Measurements from ENCODE around the gene C1orf74. TPM values are rescaled to one million over a fixed set of nuclear protein-coding genes. Genes with fewer than 3 reads are reported as not detected.
"Not testable (repeated sequence)": the region's sequence is repeated elsewhere in the genome, so short reads cannot be mapped to it uniquely, and the experiment has no call there.

Gene C1orf74
- total RNA-seq, 1 donor = 1.0 TPM

DNA sequence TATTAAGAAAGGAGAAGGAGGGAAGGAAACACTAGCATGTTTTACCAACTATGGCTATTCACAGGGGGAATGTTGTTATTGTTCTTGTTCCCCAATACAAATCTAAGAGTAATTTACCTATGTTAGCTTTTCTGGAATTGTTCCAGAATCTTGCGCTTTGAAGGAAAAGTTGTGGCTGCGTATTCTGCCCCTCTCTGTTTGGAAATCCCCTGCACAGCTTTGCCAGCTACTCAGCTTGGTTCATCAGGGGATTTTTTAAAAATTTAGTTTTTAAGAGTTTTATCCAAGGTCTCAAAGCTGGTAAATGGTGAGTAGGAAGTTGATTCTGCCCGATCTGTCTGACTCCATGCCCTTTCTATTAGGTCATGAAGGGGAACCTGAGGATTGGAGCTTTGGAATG, 31.1 kb upstream of the C1orf74 start:
- H3K4me3 ChIP-seq (ENCODE audit: low read length) = no peak overlapping the region

DNA sequence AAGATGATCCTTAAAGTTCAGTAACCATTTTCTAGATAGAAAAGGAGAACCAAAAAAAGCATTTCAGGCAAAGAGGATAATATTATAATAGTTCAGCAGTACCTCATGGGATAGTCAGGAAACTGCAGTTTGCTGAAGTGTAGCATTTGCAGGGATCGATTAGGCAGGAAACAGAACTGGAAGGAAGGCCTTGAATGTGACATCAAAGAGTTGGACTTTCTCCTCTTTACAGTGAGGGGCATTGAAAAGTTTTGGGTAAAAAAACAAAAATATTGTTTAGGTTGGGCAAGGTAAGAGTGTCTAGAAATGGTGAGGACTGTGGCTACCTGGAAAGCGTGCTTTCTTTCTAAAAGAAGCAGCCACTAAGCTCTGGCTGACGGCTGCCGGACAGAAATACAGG, 29.5 kb upstream of the C1orf74 start:
- H3K4me1 ChIP-seq (ENCODE audit: insufficient read depth, low read length) = no peaks in the 10 kb centered on the region
- H3K4me3 ChIP-seq (ENCODE audit: low read length) = no peak overlapping the region
- no peaks in the 10 kb centered on the region for H3K9me3 ChIP-seq (ENCODE audit: low read depth, low read length)
- peaks cover 2% of the 10 kb centered on the region for H3K27me3 ChIP-seq (ENCODE audit: insufficient read depth, low read length)

More for the DNA sequence above, 31.1 kb upstream of the C1orf74 start:
- no peaks in the 10 kb centered on the region for H3K9me3 ChIP-seq (ENCODE audit: low read depth, low read length)
- H3K4me1 ChIP-seq (ENCODE audit: insufficient read depth, low read length) = no peaks in the 10 kb centered on the region
- peaks cover 10% of the 10 kb centered on the region for H3K27me3 ChIP-seq (ENCODE audit: insufficient read depth, low read length)

DNA sequence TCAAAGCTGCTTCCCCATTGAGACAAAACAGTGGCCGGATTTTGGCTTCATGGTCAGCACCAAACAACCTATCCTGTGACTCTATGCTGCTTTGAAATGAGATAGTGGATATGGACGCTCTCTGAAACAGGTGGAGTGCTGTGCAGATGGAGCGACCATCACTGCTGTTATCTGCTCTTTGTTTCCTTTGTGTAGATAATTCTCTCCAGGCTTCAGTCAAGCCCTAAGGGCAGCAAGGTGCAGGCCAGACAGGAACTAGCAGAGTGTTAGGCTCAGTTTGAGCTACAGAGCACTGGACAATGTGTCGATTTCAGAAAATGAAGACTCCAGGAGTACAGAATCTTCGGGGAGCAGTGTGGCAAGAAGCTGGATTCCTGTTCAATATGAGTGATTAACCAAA, 26.4 kb upstream of the C1orf74 start:
- Histone ChIP-seq H3K27me3 (ENCODE audit: insufficient read depth, low read length) (no peaks in the 10 kb centered on the region), H3K4me1 (ENCODE audit: insufficient read depth, low read length) (peaks cover 11% of the 10 kb centered on the region), H3K4me3 (ENCODE audit: low read length) (no peak overlapping the region), H3K9me3 (ENCODE audit: low read depth, low read length) (no peaks in the 10 kb centered on the region)

DNA sequence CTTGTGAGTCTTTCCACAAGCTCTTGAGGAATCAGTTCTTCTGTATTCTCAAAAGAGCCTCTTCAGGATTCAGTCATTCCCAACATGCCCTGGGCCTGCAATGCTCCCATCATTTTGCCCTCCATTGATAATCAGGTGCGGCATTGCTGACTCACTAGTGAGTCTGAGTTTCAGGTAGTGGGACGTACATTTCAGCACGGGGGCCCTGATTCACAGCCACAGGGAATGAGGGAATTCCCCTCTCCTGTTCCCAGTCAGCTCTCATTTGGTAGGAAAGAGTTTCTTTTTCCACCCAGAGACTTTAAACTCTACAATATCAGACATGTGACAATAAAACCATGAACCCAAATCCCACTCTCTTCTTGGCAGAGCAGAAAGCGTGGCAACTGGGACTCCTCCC, 25.3 kb upstream of the C1orf74 start:
- Histone ChIP-seq H3K27me3 (ENCODE audit: insufficient read depth, low read length) (peaks cover under 1% of the 10 kb centered on the region), H3K4me1 (ENCODE audit: insufficient read depth, low read length) (peaks cover 18% of the 10 kb centered on the region), H3K4me3 (ENCODE audit: low read length) (no peak overlapping the region), H3K9me3 (ENCODE audit: low read depth, low read length) (no peaks in the 10 kb centered on the region)

DNA sequence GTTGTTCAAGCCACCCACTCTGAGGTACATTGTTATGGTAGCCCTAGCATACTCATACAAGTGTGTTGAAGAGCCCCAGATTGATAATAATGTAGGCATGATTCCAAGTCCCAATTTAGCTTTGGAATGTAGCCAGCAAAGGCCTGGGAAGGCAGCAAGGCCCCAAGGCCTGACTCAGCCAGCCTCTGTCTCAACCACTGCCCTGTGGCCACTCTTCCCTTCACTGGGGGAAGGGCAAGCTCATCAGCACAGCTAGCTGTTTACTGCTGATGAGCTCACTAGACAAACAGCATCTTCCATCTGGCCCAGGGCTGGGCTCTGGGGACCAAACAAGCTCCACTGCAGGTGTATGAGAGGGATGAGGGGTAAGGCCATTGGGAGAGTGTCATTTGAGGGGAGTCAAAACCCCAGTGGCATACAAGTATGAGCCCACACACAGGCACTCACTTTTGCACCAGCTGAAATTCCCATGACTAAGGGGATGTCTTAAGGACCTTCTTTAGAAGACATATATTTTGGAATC, 23.8 kb upstream of the C1orf74 start:
- no peaks in the 10 kb centered on the region for H3K9me3 ChIP-seq (ENCODE audit: low read depth, low read length)
- peaks cover 18% of the 10 kb centered on the region for H3K4me1 ChIP-seq (ENCODE audit: insufficient read depth, low read length)
- no peak overlapping the region for H3K4me3 ChIP-seq (ENCODE audit: low read length)
- H3K27me3 ChIP-seq (ENCODE audit: insufficient read depth, low read length) = peaks cover 3% of the 10 kb centered on the region

DNA sequence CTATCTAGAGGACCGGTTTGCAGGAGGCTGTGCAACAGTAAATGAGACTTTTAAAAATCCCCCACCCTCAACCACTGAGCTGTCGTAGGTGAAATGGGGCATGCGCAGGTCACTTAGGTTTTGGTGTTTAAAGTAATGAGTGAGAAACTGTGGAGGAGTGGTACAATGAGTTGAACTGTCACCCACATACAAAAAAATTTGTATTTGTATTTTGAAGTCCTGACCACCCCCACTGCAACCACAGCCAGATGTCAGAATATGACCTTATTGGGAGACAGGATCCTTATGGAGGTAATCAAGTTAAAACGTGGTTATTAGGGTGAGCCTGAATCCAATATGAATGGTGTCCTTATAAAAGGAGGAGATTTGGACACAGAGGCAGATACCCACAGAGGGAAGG, 23.1 kb upstream of the C1orf74 start:
- H3K9me3 ChIP-seq (ENCODE audit: low read depth, low read length) = no peaks in the 10 kb centered on the region
- peaks cover 3% of the 10 kb centered on the region for H3K27me3 ChIP-seq (ENCODE audit: insufficient read depth, low read length)
- H3K4me3 ChIP-seq (ENCODE audit: low read length) = no peak overlapping the region
- peaks cover 18% of the 10 kb centered on the region for H3K4me1 ChIP-seq (ENCODE audit: insufficient read depth, low read length)

DNA sequence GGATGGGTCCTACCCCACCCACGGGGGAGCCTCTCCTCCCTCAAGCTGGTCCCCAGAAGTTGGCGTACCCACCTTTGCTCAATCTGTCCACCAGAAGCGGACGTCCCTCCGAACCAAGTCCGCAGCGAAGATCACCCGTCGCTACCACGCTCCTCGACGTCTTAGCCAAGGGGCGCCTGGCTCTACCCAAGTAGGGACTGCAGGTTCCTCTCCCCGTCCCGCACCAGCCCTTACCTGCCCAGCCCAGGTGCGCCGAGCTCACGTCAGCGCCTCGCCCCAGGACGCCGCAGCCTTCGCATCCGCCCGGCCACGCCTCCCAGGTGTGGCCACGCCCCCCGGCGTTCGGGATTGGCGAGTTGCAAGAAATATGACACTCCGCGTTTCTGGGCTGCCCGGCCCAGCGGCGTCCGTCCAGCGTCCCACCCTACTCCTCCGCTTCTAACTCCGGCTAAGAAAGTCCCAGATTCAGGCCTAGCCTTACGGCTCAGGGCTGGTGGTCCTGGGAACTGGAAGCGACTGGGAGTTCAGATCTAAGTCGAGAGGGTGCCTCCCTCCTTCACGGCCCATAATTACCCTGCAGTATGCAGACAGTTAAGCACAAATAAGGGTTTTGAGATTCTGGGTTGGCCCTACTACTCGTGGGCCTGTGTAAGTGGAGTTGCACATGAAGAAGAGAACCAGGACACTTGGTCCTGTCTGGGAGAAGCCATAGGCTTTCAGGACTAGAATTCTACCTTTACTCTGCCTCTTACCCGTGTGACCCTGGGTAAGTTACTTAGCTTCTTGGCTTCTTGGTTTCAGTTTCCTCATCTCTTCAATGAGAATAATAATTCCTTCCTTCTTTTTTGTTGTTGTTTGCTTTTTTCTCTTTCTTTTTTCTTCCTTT, 21.8 kb upstream of the C1orf74 start, which contains the start of gene IRF6:
Gene IRF6, minus strand, starts transcription at position 268 of the 886 bp plus-strand sequence. CDS start 4,729 bp downstream, outside the sequence.
- H3K9me3 ChIP-seq (ENCODE audit: low read depth, low read length) = no peaks in the 10 kb centered on the region
- H3K4me3 ChIP-seq (ENCODE audit: low read length) = peak within 1 kb of the TSS; percentile 50
- H3K27me3 ChIP-seq (ENCODE audit: insufficient read depth, low read length) = peaks cover 3% of the 10 kb centered on the region
- H3K4me1 ChIP-seq (ENCODE audit: insufficient read depth, low read length) = peaks cover 18% of the 10 kb centered on the region

DNA sequence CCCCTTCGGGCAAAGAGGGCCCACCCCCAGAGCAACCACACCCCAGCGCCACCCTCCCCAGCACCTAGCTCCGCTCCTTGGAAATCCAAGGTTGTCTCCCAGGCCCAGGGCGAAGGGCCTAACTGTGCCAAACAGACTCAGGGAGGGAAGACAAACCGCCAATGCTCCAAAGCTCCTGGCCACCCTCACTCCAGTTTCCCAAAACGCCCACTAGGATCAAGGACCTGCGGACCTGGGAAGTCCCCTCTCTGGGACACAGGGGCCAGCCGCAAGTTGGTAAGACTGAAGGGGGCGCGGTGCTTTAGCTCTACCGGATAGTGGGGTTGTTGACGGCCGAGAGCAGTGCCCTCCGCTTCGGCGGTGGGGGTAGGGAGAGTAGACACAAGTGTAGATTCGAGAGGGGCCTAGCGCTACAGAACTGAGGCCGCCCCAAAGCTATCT, 21.0 kb upstream of the C1orf74 start:
- Histone ChIP-seq H3K27me3 (ENCODE audit: insufficient read depth, low read length) (peaks cover 5% of the 10 kb centered on the region), H3K9me3 (ENCODE audit: low read depth, low read length) (no peaks in the 10 kb centered on the region), H3K4me1 (ENCODE audit: insufficient read depth, low read length) (peaks cover 18% of the 10 kb centered on the region), H3K4me3 (ENCODE audit: low read length) (no peak overlapping the region)

DNA sequence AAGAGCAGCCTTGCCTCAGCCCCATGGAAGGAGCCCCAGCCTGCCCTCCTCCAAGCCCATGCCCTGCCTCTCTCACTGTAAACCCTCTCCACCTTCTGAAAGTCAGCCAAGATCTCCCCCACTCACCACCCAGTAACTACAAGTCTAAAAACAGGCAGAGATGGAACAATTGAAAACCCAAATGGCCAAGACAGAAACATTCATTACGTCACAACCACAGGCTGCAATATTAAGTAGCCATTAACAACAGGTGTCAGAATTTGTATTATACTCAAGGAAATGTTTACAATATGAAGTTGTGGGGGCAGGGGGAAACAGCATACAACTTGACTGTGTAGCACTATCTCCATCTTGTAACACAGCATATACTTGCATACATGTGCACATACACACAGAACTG, 19.2 kb upstream of the C1orf74 start:
- H3K4me3 ChIP-seq (ENCODE audit: low read length) = no peak overlapping the region
- peaks cover 18% of the 10 kb centered on the region for H3K4me1 ChIP-seq (ENCODE audit: insufficient read depth, low read length)
- H3K27me3 ChIP-seq (ENCODE audit: insufficient read depth, low read length) = peaks cover 5% of the 10 kb centered on the region
- H3K9me3 ChIP-seq (ENCODE audit: low read depth, low read length) = no peaks in the 10 kb centered on the region

DNA sequence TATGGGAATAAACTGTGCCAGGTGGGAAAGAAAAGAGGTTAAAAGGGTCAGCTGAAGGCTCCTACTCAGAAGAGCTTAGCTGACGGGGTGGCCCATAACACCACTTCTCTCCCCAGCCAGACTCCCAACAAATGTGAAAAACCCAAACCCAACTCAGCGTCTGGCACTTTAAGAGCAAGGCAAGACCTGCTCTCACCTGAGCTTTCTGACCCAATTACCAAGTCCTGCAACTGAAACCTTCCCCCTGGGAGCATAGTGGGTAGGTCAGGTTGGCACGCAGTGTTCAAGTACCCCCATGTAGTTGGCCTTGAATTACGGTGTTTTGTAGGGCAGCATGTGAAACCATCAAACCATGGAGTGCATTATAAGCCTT, 18.4 kb upstream of the C1orf74 start:
- peaks cover 18% of the 10 kb centered on the region for H3K4me1 ChIP-seq (ENCODE audit: insufficient read depth, low read length)
- no peak overlapping the region for H3K4me3 ChIP-seq (ENCODE audit: low read length)
- peaks cover 5% of the 10 kb centered on the region for H3K27me3 ChIP-seq (ENCODE audit: insufficient read depth, low read length)
- no peaks in the 10 kb centered on the region for H3K9me3 ChIP-seq (ENCODE audit: low read depth, low read length)

DNA sequence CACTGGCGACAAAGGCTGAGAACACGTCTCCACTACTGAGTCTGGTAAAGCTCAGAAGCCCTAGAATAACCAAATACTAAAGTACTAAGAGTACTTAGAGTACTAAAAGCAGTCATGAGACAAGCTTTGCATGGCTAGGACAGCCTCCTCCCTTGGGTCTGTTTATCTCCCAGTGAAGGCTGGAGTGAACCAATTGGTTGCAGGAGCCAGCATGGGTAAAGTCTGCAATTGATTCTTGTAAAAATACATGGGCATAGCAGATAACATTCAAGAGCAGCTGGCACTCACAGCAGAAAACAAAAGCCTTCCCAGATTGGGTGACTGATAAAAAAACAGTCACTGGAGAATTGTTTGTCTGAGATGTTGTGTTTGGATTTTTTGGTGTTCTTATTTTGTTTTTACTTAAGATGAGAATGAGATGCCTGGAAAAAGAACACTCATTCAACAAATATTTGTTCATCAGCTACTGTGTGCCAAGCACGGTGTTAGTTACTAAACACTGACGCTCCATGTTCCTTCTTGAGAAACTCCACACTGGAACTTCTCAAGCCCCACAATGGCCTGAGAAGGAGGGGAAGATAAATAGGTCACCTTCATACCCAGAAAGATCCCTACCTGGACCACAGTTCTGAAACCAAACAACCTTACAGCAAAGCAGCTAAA, 17.9 kb upstream of the C1orf74 start:
- Histone ChIP-seq H3K27me3 (ENCODE audit: insufficient read depth, low read length) (peaks cover 5% of the 10 kb centered on the region), H3K4me1 (ENCODE audit: insufficient read depth, low read length) (peaks cover 18% of the 10 kb centered on the region), H3K4me3 (ENCODE audit: low read length) (no peak overlapping the region), H3K9me3 (ENCODE audit: low read depth, low read length) (no peaks in the 10 kb centered on the region)

DNA sequence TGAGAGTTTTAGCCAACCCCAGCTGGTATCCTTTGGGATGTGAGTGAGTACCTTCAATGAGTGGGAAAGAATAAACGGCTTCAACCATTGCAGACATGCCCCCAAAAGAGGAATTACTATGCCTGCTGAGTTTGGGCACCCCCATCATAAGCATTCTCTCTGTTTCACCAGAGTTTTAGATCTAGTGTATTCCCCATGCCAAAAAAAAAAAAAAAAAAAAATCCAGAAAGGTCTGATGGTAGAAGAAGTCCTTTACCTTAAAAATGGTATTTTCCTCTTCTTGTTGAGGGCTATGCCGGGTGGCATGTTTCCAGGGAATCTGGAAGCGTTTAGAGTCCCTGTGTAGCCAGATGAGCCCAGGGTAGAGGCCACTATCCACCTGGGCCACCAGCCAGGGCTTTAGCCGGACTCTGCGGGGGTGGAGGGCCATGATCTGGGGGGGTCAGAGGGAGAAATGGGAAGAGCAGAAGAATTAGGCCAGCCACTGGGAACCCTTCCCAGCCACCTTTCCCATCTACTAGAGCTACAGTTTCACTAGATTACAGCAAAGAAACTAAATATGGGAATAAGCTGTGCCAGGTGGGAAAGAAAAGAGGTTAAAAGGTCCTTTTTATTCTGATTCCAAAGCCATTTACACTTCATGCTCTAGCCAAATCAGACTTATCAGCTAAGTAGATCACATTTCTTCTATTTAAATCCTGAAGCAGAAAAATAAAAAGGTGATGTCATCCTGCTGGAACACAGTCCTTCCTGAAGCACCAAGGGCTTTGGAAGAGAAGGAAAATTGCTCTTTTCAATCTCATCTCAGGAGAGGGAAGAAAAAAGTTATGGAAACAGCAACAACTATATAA, 16.9 kb upstream of the C1orf74 start:
- Histone ChIP-seq H3K27me3 (ENCODE audit: insufficient read depth, low read length) (peaks cover 5% of the 10 kb centered on the region), H3K4me3 (ENCODE audit: low read length) (no peak overlapping the region), H3K4me1 (ENCODE audit: insufficient read depth, low read length) (peaks cover 11% of the 10 kb centered on the region), H3K9me3 (ENCODE audit: low read depth, low read length) (no peaks in the 10 kb centered on the region)

DNA sequence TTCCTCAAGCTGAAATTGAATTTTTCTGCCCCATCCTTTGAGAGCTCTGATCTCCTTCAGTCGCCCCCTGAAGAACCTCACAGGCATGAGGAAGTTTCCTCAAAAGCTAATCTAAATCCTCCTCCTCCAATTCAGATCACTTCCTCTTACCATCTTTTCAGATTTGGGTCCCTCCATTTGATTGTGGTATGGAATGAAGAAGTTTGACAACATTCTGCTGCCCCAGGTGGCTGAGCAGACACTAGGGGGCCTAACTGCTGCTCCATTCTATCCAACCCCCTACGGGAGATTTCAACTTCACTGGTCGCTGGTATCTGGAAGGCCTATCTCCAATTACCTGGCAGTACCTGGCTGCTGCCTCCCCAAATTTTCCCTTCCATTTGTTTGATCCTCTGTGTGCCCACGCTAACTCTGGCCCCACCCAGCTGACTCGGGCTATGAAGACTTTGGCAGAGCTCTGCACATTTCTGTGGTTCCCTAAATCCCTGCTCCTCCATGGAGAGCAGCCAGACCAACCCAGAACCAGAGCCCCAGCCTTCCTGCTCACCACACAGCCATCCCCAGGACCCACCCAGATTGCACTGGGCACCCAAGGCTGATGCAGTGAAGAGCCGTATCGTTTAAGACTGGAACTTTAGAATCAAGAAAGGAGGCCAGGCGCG, 13.8 kb upstream of the C1orf74 start:
- H3K9me3 ChIP-seq (ENCODE audit: low read depth, low read length) = no peaks in the 10 kb centered on the region
- H3K4me3 ChIP-seq (ENCODE audit: low read length) = no peak overlapping the region
- peaks cover 3% of the 10 kb centered on the region for H3K27me3 ChIP-seq (ENCODE audit: insufficient read depth, low read length)
- H3K4me1 ChIP-seq (ENCODE audit: insufficient read depth, low read length) = no peaks in the 10 kb centered on the region

DNA sequence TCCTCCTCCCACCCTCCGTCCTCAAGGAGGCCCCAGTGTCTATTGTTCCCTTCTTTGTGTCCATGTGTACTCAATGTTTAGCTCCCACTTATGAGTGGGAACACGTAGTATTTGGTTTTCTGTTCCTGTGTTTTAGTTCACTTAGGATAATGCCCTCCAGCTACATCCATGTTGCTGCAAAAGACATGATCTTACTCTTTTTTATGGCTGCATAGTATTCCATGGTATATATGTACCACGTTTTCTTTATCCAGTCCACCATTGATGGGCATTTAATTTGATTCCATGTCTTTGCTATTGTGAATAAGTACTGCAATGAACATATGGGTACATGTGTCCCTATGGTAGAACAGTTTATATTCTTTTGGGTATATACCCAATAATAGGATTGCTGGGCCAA, 9.4 kb upstream of the C1orf74 start:
- H3K4me3 ChIP-seq (ENCODE audit: low read length); H3K4me1 ChIP-seq (ENCODE audit: insufficient read depth, low read length); H3K9me3 ChIP-seq (ENCODE audit: low read depth, low read length): not testable (repeated sequence)
- H3K27me3 ChIP-seq (ENCODE audit: insufficient read depth, low read length) = peaks cover 14% of the 10 kb centered on the region
